ENCODE measurements around the gene MESD.

The MESD gene

GRCh38 chr15:80989518-80990478, at the start of gene MESD:
Gene MESD (minus strand): TSS chr15:80989819. CDS start chr15:80989791, 28 bp downstream.
- peak; percentile 75 for DNase-seq (ENCODE audit: low read depth, low spot score)
- H3K27ac ChIP-seq: peak within 1 kb of the TSS; percentile 76

GRCh38 chr15:81038975-81039607, 49.5 kb upstream of the MESD start:
- peak overlapping the region; percentile 12 for H3K27ac ChIP-seq
- peak; percentile 51 for DNase-seq (ENCODE audit: low read depth, low spot score)

- DNase-seq (ENCODE audit: low read depth, low spot score): no peak
- H3K27ac ChIP-seq: no peak overlapping the region
Observed at GRCh38 chr15:81037952-81038743, 48.5 kb upstream of the MESD start.

GRCh38 chr15:81033508-81033907, 43.9 kb upstream of the MESD start:
- no peak for DNase-seq (ENCODE audit: low read depth, low spot score)
- no peak overlapping the region for H3K27ac ChIP-seq

GRCh38 chr15:81032818-81033217, 43.2 kb upstream of the MESD start:
- no peak for DNase-seq (ENCODE audit: low read depth, low spot score)
- H3K27ac ChIP-seq: no peak overlapping the region

- DNase-seq (ENCODE audit: low read depth, low spot score): no peak
Observed at GRCh38 chr15:81032355-81032754, 42.7 kb upstream of the MESD start.

GRCh38 chr15:81031203-81031602, 41.6 kb upstream of the MESD start:
- DNase-seq (ENCODE audit: low read depth, low spot score): no peak
- H3K27ac ChIP-seq: no peak overlapping the region

More at GRCh38 chr15:81032355-81032754, 42.7 kb upstream of the MESD start:
- H3K27ac ChIP-seq: no peak overlapping the region

GRCh38 chr15:81030301-81030750, 40.7 kb upstream of the MESD start:
- DNase-seq (ENCODE audit: low read depth, low spot score): no peak
- peak overlapping the region; percentile 26 for H3K27ac ChIP-seq

- no peak for DNase-seq (ENCODE audit: low read depth, low spot score)
- peak overlapping the region; percentile 26 for H3K27ac ChIP-seq
Observed at GRCh38 chr15:81029414-81030300, 40.0 kb upstream of the MESD start.

GRCh38 chr15:81026836-81027599, 37.4 kb upstream of the MESD start:
- DNase-seq (ENCODE audit: low read depth, low spot score): no peak

GRCh38 chr15:81025721-81026370, 36.2 kb upstream of the MESD start:
- no peak for DNase-seq (ENCODE audit: low read depth, low spot score)
- no peak overlapping the region for H3K27ac ChIP-seq

More at GRCh38 chr15:81026836-81027599, 37.4 kb upstream of the MESD start:
- no peak overlapping the region for H3K27ac ChIP-seq

GRCh38 chr15:81024936-81025335, 35.3 kb upstream of the MESD start:
- no peak overlapping the region for H3K27ac ChIP-seq
- no peak for DNase-seq (ENCODE audit: low read depth, low spot score)

- H3K27ac ChIP-seq: no peak overlapping the region
- no peak for DNase-seq (ENCODE audit: low read depth, low spot score)
Observed at GRCh38 chr15:81024265-81024872, 34.8 kb upstream of the MESD start.

- no peak for DNase-seq (ENCODE audit: low read depth, low spot score)
- no peak overlapping the region for H3K27ac ChIP-seq
Observed at GRCh38 chr15:81023483-81024264, 34.1 kb upstream of the MESD start.

GRCh38 chr15:81021321-81021720, 31.7 kb upstream of the MESD start:
- no peak overlapping the region for H3K27ac ChIP-seq

GRCh38 chr15:81018197-81018596, 28.6 kb upstream of the MESD start:
- DNase-seq (ENCODE audit: low read depth, low spot score): no peak
- H3K27ac ChIP-seq: no peak overlapping the region

More at GRCh38 chr15:81021321-81021720, 31.7 kb upstream of the MESD start:
- no peak for DNase-seq (ENCODE audit: low read depth, low spot score)

GRCh38 chr15:81016489-81017068, 27.0 kb upstream of the MESD start:
- DNase-seq (ENCODE audit: low read depth, low spot score): no peak
- no peak overlapping the region for H3K27ac ChIP-seq

All from epithelial cell of prostate (primary cell).